IMR-90 (cell line): ENCODE measurements around the gene SEC31B. TPM values are rescaled to one million over a fixed set of nuclear protein-coding genes. Genes with fewer than 3 reads are reported as not detected.

Experiments
- ATAC-seq: fragments of 200-7000 bp; cut with Tn5 transposase; 2 replicates; pipeline ENCODE4 v1.9.1; 2020; ENCODE audit warnings: low read depth, mild to moderate bottlenecking, moderate library complexity
- BruUV-seq: library from RNA; stranded (reverse); fragments of 400-500 nt; replicated peaks from 2 replicates; lab custom pipeline; 2021; lab: Mats Ljungman, UMichigan
- CTCF ChIA-PET: fragments of 300-600 bp; formaldehyde crosslinking; extraction: SDS; loops from one replicate; lab custom pipeline; 2021; ENCODE audit warnings: antibody characterized with exemption; lab: Yijun Ruan, JAX
- POLR2A ChIA-PET: fragments of 300-600 bp; sonication (Branson Sonifier 250); formaldehyde crosslinking; loops from one replicate; lab custom pipeline; 2022; ENCODE audit warnings: antibody characterized with exemption; ENCODE audit not compliant: unreplicated experiment; lab: Charles Lee
- DNase-seq: peaks from one replicate; pipeline ENCODE4 v3.0.0; 2013
- H2AFZ ChIP-seq: replicated peaks from 2 replicates; pipeline ENCODE3; 2013; ENCODE audit warnings: low read length, mild to moderate bottlenecking; ENCODE audit not compliant: poor library complexity
- H2AK5ac ChIP-seq: 2 replicates; pipeline ENCODE4 v1.6.1; 2013; ENCODE audit warnings: low read depth, low read length, inconsistent platforms
- H2AK9ac ChIP-seq: replicated peaks from 2 replicates; pipeline ENCODE3; 2013; ENCODE audit warnings: mild to moderate bottlenecking, low read depth, low read length, moderate library complexity; ENCODE audit not compliant: poor library complexity
- H2BK120ac ChIP-seq: 2 replicates; pipeline ENCODE4 v1.6.1; 2013; ENCODE audit warnings: low read depth, low read length, inconsistent platforms
- H2BK15ac ChIP-seq: 3 replicates; pipeline ENCODE4 v1.6.1; 2013; ENCODE audit warnings: low read depth, low read length, inconsistent platforms
- H2BK20ac ChIP-seq: 2 replicates; pipeline ENCODE4 v1.6.1; 2013; ENCODE audit warnings: low read depth, mild to moderate bottlenecking, inconsistent platforms, low read length, moderate library complexity
- H2BK5ac ChIP-seq: 2 replicates; pipeline ENCODE4 v1.6.1; 2013; ENCODE audit warnings: mild to moderate bottlenecking, low read depth, low read length, inconsistent platforms; ENCODE audit not compliant: poor library complexity, severe bottlenecking
- H3K14ac ChIP-seq: replicated peaks from 2 replicates; pipeline ENCODE4 v1.6.1; 2013; ENCODE audit warnings: low read depth, low read length, inconsistent platforms
- H3K18ac ChIP-seq: 2 replicates; pipeline ENCODE4 v1.6.1; 2013; ENCODE audit warnings: low read depth, low read length, control low read depth
- H3K23ac ChIP-seq: 2 replicates; pipeline ENCODE4 v1.6.1; 2013; ENCODE audit warnings: low read depth, low read length, inconsistent platforms
- H3K27ac ChIP-seq: 2 replicates; pipeline ENCODE4 v1.5.1; 2013; ENCODE audit warnings: mild to moderate bottlenecking, control low read depth, low read length; ENCODE audit not compliant: insufficient read depth
- H3K27me3 ChIP-seq: 2 replicates; pipeline ENCODE4 v1.6.1; 2013; ENCODE audit warnings: low read length; ENCODE audit not compliant: control insufficient read depth, insufficient read depth
- H3K36me3 ChIP-seq: 2 replicates; pipeline ENCODE4 v1.6.1; 2013; ENCODE audit warnings: low read length, mixed read lengths; ENCODE audit not compliant: control insufficient read depth, insufficient read depth
- H3K4ac ChIP-seq: 2 replicates; pipeline ENCODE4 v1.6.1; 2013; ENCODE audit warnings: low read depth, low read length, inconsistent platforms
- H3K4me1 ChIP-seq: 2 replicates; pipeline ENCODE4 v1.6.1; 2013; ENCODE audit warnings: low read length, mixed read lengths; ENCODE audit not compliant: control insufficient read depth, insufficient read depth
- H3K4me2 ChIP-seq: 2 replicates; pipeline ENCODE4 v1.6.1; 2013; ENCODE audit warnings: low read depth, mild to moderate bottlenecking, control low read depth, low read length, moderate library complexity
- H3K4me3 ChIP-seq: 2 replicates; pipeline ENCODE4 v1.5.1; 2013; ENCODE audit warnings: low read depth, mild to moderate bottlenecking, control low read depth, low read length, moderate library complexity; ENCODE audit not compliant: insufficient read depth
- H3K56ac ChIP-seq: 2 replicates; pipeline ENCODE4 v1.6.1; 2013; ENCODE audit warnings: low read length, inconsistent platforms; ENCODE audit not compliant: insufficient read depth; ENCODE audit errors: extremely low read depth
- H3K79me1 ChIP-seq, 2 experiments: 2 replicates each; pipeline ENCODE4 v1.6.1; 2013; ENCODE audit warnings: low read length in 2 of 2, inconsistent platforms in 1 of 2, low read depth in 1 of 2
- H3K9ac ChIP-seq: 2 replicates; pipeline ENCODE4 v1.6.1; 2013; ENCODE audit warnings: low read depth, low read length, control low read depth
- H3K9me1 ChIP-seq: 2 replicates; pipeline ENCODE4 v1.6.1; 2013; ENCODE audit warnings: low read length, inconsistent platforms; ENCODE audit not compliant: insufficient read depth
- H3K9me3 ChIP-seq: 2 replicates; pipeline ENCODE4 v1.6.1; 2013; ENCODE audit warnings: low read length; ENCODE audit not compliant: control insufficient read depth, insufficient read depth
- H4K20me1 ChIP-seq: 2 replicates; pipeline ENCODE4 v1.6.1; 2013; ENCODE audit warnings: low read length, inconsistent platforms; ENCODE audit not compliant: insufficient read depth
- H4K5ac ChIP-seq: 2 replicates; pipeline ENCODE4 v1.6.1; 2013; ENCODE audit warnings: mild to moderate bottlenecking, low read depth, low read length, control low read depth
- H4K8ac ChIP-seq, 2 experiments: 2 replicates each; pipeline ENCODE4 v1.6.1; 2013; ENCODE audit warnings: low read depth in 2 of 2, low read length in 2 of 2, control low read depth in 1 of 2, inconsistent platforms in 1 of 2
- H4K91ac ChIP-seq: 2 replicates; pipeline ENCODE4 v1.6.1; 2013; ENCODE audit warnings: low read depth, low read length, inconsistent platforms; ENCODE audit not compliant: insufficient read depth
- BHLHE40 ChIP-seq: fragments of 150-350 bp; IDR thresholded peaks from 2 replicates; pipeline ENCODE4 v1.6.1; 2016; ENCODE audit warnings: mild to moderate bottlenecking, low read depth, low read length
- CEBPB ChIP-seq: IDR thresholded peaks from 2 replicates; pipeline ENCODE4 v1.6.1; 2012; ENCODE audit warnings: low read depth, low read length, improper control_type of control experiment
- CHD1 ChIP-seq: IDR thresholded peaks from 2 replicates; pipeline ENCODE4 v1.6.1; 2012; ENCODE audit warnings: low read depth, low read length, improper control_type of control experiment
- ELK1 ChIP-seq: fragments of 150-350 bp; IDR thresholded peaks from 2 replicates; pipeline ENCODE4 v1.6.1; 2016; ENCODE audit warnings: low read depth, mild to moderate bottlenecking, low read length, moderate library complexity, borderline replicate concordance
- MAFK ChIP-seq: IDR thresholded peaks from 2 replicates; pipeline ENCODE4 v1.6.1; 2012; ENCODE audit warnings: low read depth, low read length, improper control_type of control experiment
- MAZ ChIP-seq: IDR thresholded peaks from 2 replicates; pipeline ENCODE4 v1.6.1; 2012; ENCODE audit warnings: low read depth, mild to moderate bottlenecking, low read length, improper control_type of control experiment, moderate library complexity, borderline replicate concordance
- MXI1 ChIP-seq: IDR thresholded peaks from 2 replicates; pipeline ENCODE4 v1.6.1; 2012; ENCODE audit warnings: low read depth, mild to moderate bottlenecking, low read length, moderate library complexity, borderline replicate concordance
- NFE2L2 ChIP-seq: fragments of 150-350 bp; IDR thresholded peaks from 2 replicates; pipeline ENCODE4 v1.6.1; 2016; ENCODE audit warnings: low read depth, mild to moderate bottlenecking, low read length
- POLR2A ChIP-seq: IDR thresholded peaks from 2 replicates; pipeline ENCODE4 v1.6.1; 2012; ENCODE audit warnings: mild to moderate bottlenecking, low read depth, low read length
- RAD21 ChIP-seq: IDR thresholded peaks from 2 replicates; pipeline ENCODE4 v1.6.1; 2012; ENCODE audit warnings: low read length, improper control_type of control experiment
- RCOR1 ChIP-seq: IDR thresholded peaks from 2 replicates; pipeline ENCODE4 v1.6.1; 2012; ENCODE audit warnings: mild to moderate bottlenecking, low read length, improper control_type of control experiment; ENCODE audit not compliant: insufficient replicate concordance
- RFX5 ChIP-seq: IDR thresholded peaks from 2 replicates; pipeline ENCODE4 v1.8.0; 2012; ENCODE audit warnings: low read depth, mild to moderate bottlenecking, low read length, moderate library complexity
- SMC3 ChIP-seq: fragments of 150-350 bp; IDR thresholded peaks from 2 replicates; pipeline ENCODE4 v1.6.1; 2016; ENCODE audit warnings: low read depth, mild to moderate bottlenecking, antibody characterized with exemption, low read length, moderate library complexity
- USF2 ChIP-seq: fragments of 150-350 bp; IDR thresholded peaks from 2 replicates; pipeline ENCODE4 v1.6.1; 2017; ENCODE audit warnings: mild to moderate bottlenecking, antibody characterized with exemption, low read length, low read depth
- WGBS, 2 experiments: methylation state at CpG; one replicate each; pipeline versions ENCODE4 v1.1.5 to v1.1.7; 2013; ENCODE audit warnings: missing lambda C conversion rate in 2 of 2; ENCODE audit not compliant: insufficient read length in 1 of 2; ENCODE audit errors: extremely low coverage in 2 of 2; 5-methylcytosine and 5-hydroxymethylcytosine counted together
- dilution Hi-C: fragments of 300-500 bp; cut with HindIII; formaldehyde crosslinking; loops from one replicate; pipeline ENCODE4 v1.14.3; 2018; ENCODE audit warnings: low sequenced_read_pairs; ENCODE audit not compliant: unreplicated experiment
- in situ Hi-C: fragments of 300-500 bp; cut with MboI; formaldehyde crosslinking; loops from 3 replicates; pipeline ENCODE4 v1.14.3; 2019; ENCODE audit warnings: low sequenced_read_pairs, inconsistent platforms, mixed read lengths
- intact Hi-C: fragments of 100-400 bp; cut with micrococcal nuclease; formaldehyde crosslinking; loops from 2 replicates; pipeline ENCODE4 v1.10.0; 2022
- polyA plus RNA-seq, 3 experiments: library from polyadenylated mRNA; depleted of rRNA; stranded (reverse); fragments of >200 nt; gene quantifications; 2 replicates each; pipeline ENCODE4 v1.2.3, GENCODE V29; 2012; ENCODE audit warnings: low replicate concordance in 1 of 3
- total RNA-seq: library from RNA; depleted of rRNA; stranded (reverse); fragments of >200 nt; gene quantifications from 2 replicates; pipeline ENCODE4 v1.2.3, GENCODE V29; 2012

SEC31B gene
- total and polyA plus RNA-seq, 2 of the 4 experiments (the other 2 are of a cell fraction): 1.3 to 8.1 TPM

GRCh38 chr10:100483876-100484666 lies 35.6 kb downstream of the SEC31B start:
- Histone ChIP-seq H4K5ac (no peak overlapping the region), H3K23ac (no peak overlapping the region), H2AK5ac (no peak overlapping the region), H3K4ac (no peak overlapping the region), H3K18ac (no peak overlapping the region), H3K4me2 (no peak overlapping the region), H4K20me1 (no peaks in the 10 kb centered on the region; the same call in 1 of the 2 replicates), H4K91ac (no peak overlapping the region), H3K27me3 (peaks cover 34% of the 10 kb centered on the region), H3K4me1 (peaks cover 4% of the 10 kb centered on the region; the same call in 1 of the 2 replicates), H2BK120ac (no peak overlapping the region), H3K9me1 (no peaks in the 10 kb centered on the region), H2BK15ac (no peak overlapping the region), H4K8ac (no peak overlapping the region), H3K4me3 (no peak overlapping the region), H3K9me3 (no peaks in the 10 kb centered on the region), H2BK20ac (no peak overlapping the region), H3K36me3 (peaks cover 14% of the 10 kb centered on the region), H3K27ac (no peak overlapping the region), H2AK9ac (no peak overlapping the region), H3K14ac (no peak overlapping the region), H3K79me1 (no peaks in the 10 kb centered on the region), H2BK5ac (no peak overlapping the region), H3K56ac (no peak overlapping the region), H3K9ac (no peak overlapping the region), H2AFZ (no peak overlapping the region)
- 87% methylated on average over 3 of the region's 5 CpGs; no CpG with 5 or more reads in 1 of the 2 experiments for WGBS, 2 experiments
- POLR2A ChIA-PET: no interaction called here
- CTCF ChIA-PET: interaction anchor here (1.4 to 2.1 kb wide), 3 partner anchors 10 to 24 kb away, joined by 4 to 22 read pairs (median 15); no protein-coding TSS in a partner anchor
- intact Hi-C loops: no loop called here
- in situ Hi-C loops: no loop called here
- ATAC-seq (no peak), DNase-seq (no peak)
- BruUV-seq: no TSS peak
- dilution Hi-C loops: no loop called here
- TF ChIP-seq RFX5: no peak
- TF ChIP-seq RCOR1: no peak
- no peak for TF ChIP-seq CEBPB
- no peak for TF ChIP-seq USF2
- no peak for TF ChIP-seq MAFK
- no peak for TF ChIP-seq MAZ
- no peak for TF ChIP-seq SMC3
- TF ChIP-seq CHD1: no peak
- TF ChIP-seq RAD21: no peak
- no peak for TF ChIP-seq ELK1
- TF ChIP-seq MXI1: no peak
- TF ChIP-seq NFE2L2: no peak
- TF ChIP-seq BHLHE40: no peak
- TF ChIP-seq POLR2A: no peak
